Measurements from ENCODE around the gene TMBIM4.

The TMBIM4 gene

DNA sequence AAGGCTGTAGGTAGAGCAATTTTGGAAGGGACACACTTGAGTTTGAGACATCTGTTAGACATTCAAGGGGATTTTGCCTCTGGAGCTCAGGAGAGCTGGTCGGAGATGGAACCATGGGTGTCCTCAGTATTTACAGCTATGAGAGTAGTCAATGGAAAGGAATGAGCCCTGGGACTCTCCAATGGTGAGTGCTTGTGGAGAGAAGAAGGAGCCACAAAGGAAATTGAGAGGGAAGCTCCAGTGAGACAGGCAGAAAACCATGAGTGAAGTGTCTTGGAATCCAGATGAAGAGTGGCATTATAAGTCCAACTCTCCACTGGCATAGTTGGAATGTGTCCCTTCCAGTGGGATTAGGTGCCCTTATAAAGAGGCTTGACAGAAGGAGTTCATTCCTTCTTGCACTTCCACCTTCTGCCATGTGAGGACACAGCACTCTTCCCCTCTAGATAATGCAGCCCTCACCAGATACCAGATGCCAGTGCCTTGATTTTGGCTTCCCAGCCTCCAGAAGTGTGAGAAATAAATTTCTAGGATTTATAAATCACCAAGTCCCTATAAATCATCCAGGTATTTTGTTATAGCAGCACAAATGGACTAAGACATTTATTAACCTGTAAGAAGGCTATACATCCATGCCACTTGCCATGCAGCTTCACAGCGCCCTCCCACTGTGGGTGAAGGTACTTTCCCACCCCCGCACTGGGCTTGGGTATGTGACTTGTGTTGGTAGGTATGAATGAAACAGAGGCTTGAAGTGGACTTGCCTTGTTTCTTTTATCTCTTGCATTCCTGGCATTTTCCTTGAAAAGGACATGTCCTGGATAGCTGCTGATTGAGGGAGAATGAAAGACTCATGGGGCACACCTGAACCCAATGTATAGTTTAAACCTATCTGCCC lies 66.5 kb downstream of the TMBIM4 start:
- Histone ChIP-seq H3K36me3 (no peaks in the 10 kb centered on the region), H3K27ac (no peak overlapping the region), H3K27me3 (no peaks in the 10 kb centered on the region), H3K4me1 (peaks cover 0 to 5% (median 0%) of the 10 kb centered on the region in 10 experiments; a peak in 3 of 20 replicates), H3K9me3 (replicated peaks in 1 of 11) (peaks cover 8 to 20% (median 11%) of the 10 kb centered on the region in 11 experiments; a peak in 19 of 22 replicates), H3K4me3 (no peak overlapping the region), H3K9ac (no peak overlapping the region), H3K4me2 (no peak overlapping the region), H4K20me1 (no peaks in the 10 kb centered on the region)
- TF ChIP-seq Cebpa-rat (IDR thresholded peaks at IDR 0.05), result no peak

DNA sequence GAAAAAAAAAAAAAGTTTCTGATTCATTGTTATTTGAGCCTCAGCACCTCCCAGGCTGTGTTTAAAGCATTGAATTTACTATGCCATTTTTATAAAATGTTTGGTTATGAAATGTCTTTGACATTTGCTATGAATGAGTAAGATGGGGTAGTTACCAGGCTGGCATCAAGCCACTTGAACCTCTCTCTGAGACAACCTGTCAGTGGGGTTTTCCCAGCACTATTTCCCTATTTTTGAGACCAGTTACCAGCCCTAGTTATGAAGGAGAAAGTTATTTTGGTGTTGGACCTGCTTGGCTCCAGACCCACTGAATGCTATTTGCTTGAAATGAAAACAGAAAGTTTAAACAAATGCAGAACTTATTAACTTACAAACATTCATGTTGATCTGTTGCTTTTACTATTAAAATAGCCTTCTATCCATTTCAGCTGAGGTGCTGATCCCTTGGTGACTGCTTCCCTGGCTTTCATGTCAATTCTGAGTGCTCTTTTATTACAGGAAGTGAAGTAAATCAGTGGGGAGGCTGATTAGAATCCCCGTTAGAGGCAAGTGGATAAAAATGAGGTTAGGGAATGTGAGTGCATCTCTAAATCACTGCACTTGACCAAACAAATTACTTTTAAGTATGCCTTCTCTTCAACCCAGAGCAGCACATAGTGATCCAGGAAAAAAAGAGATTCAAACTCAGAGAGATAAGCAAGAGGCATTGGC lies 77.1 kb downstream of the TMBIM4 start:
- Histone ChIP-seq H4K20me1 (no peaks in the 10 kb centered on the region), H3K9me3 (replicated peaks in 1 of 11) (0 out of 22 replicates have a peak, but pooled peaks cover 0 to 5% (median 0%) of the 10 kb centered on the region in 11 experiments), H3K27ac (no peak overlapping the region), H3K4me2 (peak overlapping the region in 2 of 11 experiments; percentile 13 to 18; a peak in 2 of 22 replicates), H3K27me3 (no peaks in the 10 kb centered on the region), H3K36me3 (no peaks in the 10 kb centered on the region), H3K4me1 (peaks cover 0 to 12% (median 0%) of the 10 kb centered on the region in 10 experiments; a peak in 3 of 20 replicates), H3K4me3 (no peak overlapping the region), H3K9ac (no peak overlapping the region)
- no peak for TF ChIP-seq Cebpa-rat (IDR thresholded peaks at IDR 0.05)

DNA sequence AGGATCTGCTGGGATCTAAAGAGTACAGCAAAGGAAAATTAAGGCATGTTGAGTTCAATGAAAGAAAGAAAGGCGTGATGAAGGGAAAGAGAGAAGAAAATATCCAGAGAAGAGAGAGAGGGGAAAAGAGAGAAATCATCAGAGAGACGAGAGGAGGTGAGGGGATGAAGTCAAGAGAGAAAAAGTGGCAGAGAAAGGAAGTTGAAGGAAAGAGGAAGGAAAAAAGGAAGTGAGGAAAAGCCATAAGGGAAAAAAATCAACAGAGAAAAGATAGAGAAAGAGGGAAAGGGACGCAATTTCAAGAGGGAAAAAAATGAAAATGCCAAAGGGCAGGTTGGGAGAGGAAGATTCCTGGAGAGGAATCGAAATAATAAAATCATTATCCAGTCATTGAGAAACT lies 79.6 kb downstream of the TMBIM4 start:
- H4K20me1 ChIP-seq, result no peaks in the 10 kb centered on the region
- H3K4me2 ChIP-seq, result no peak overlapping the region
- peaks cover 0 to 12% (median 0%) of the 10 kb centered on the region in 10 experiments; a peak in 3 of 20 replicates for H3K4me1 ChIP-seq
- no peak overlapping the region for H3K27ac ChIP-seq
- H3K27me3 ChIP-seq, result no peaks in the 10 kb centered on the region
- no peaks in the 10 kb centered on the region for H3K36me3 ChIP-seq
- no peak overlapping the region for H3K4me3 ChIP-seq
- H3K9ac ChIP-seq, result no peak overlapping the region
- H3K9me3 ChIP-seq (replicated peaks in 1 of 11), result no peaks in the 10 kb centered on the region
- TF ChIP-seq Cebpa-rat (IDR thresholded peaks at IDR 0.05), result no peak

DNA sequence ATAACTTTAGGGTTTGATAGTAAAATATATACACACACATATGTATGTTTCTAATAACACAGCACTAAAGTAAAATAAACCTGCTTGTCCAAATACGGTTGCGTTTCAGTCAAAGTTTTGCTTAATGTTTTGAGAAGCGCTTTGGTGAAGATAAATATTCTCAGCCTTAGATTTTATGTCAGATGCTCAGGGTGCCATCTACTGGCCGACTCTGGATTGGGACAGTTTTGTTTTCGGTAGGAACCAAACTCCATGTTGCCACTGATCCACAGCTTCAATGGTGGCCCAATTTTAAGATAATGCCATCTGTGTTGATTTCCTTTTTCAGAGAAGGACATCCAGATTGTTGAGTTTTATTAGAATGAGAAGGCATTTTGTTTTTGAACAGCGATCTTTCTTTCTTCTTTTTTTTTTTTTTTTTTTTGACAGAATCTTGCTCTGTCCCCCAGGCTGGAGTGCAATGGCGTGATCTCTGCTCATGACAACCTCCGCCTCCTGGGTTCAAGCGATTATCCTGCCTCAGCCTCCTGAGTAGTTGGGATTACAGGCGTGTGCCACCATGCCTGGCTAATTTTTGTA lies 82.3 kb downstream of the TMBIM4 start:
- Histone ChIP-seq H3K27me3 (no peaks in the 10 kb centered on the region), H3K9ac (no peak overlapping the region), H3K9me3 (replicated peaks in 1 of 11) (peaks cover 7 to 22% (median 14%) of the 10 kb centered on the region in 11 experiments), H3K36me3 (no peaks in the 10 kb centered on the region), H3K4me3 (no peak overlapping the region), H3K4me2 (no peak overlapping the region), H4K20me1 (no peaks in the 10 kb centered on the region), H3K4me1 (peaks cover 0 to 5% (median 0%) of the 10 kb centered on the region in 10 experiments; a peak in 3 of 20 replicates), H3K27ac (no peak overlapping the region)
- no peak for TF ChIP-seq Cebpa-rat (IDR thresholded peaks at IDR 0.05)

DNA sequence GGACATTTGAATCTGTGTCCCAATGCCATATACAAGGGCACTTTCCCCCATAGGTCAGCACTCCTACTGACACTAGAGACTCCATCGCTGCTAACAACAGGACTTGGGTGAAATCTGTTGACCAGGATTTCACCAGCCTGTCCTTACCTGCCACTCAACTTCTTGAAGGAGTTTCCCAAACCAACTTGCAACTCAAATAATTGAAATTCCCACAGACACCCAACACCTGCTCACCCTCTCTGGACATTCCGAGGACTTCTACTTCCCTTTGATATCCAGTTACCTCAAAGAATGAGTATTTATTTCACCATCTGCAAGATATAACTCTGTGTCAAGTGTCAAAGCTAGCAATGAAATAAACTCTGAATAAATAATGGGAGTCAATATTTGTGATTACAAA lies 83.8 kb downstream of the TMBIM4 start:
- Histone ChIP-seq H3K27ac (no peak overlapping the region), H3K4me2 (no peak overlapping the region), H3K9ac (no peak overlapping the region), H4K20me1 (no peaks in the 10 kb centered on the region), H3K36me3 (no peaks in the 10 kb centered on the region), H3K4me1 (no peaks in the 10 kb centered on the region), H3K4me3 (no peak overlapping the region), H3K27me3 (no peaks in the 10 kb centered on the region), H3K9me3 (replicated peaks in 1 of 11) (peaks cover 7 to 22% (median 14%) of the 10 kb centered on the region in 11 experiments)
- no peak for TF ChIP-seq Cebpa-rat (IDR thresholded peaks at IDR 0.05)
